Upper lobe of left lung (tissue), 6 donors: ENCODE measurements around the gene DCT. TPM values are rescaled to one million over a fixed set of nuclear protein-coding genes. Genes with fewer than 3 reads are reported as not detected.

Experiments
- ATAC-seq, 2 donors: fragments of 200-7000 bp; cut with Tn5 transposase; one replicate each; pipeline ENCODE4 v1.9.1; 2022; ENCODE audit warnings: mild to moderate bottlenecking in 2 of 2, moderate library complexity in 2 of 2; ENCODE audit not compliant: low FRiP score in 2 of 2
- DNase-seq, 2 donors: peaks; one replicate each; pipeline ENCODE4 v3.0.0-alpha.2; 2019 to 2020
- H3K27ac ChIP-seq, 4 donors: fragments of 200-600 bp; sonication (generic); one replicate each; pipeline ENCODE4 v1.5.1; 2016 to 2019
- H3K27me3 ChIP-seq, 4 donors: fragments of 200-600 bp; sonication (generic); one replicate each; pipeline ENCODE4 v1.5.1; 2017 to 2019
- H3K36me3 ChIP-seq, 4 donors: fragments of 200-600 bp; sonication (generic); one replicate each; pipeline ENCODE4 v1.5.1; 2016 to 2019
- H3K4me1 ChIP-seq, 4 donors: fragments of 200-600 bp; sonication (generic); one replicate each; pipeline ENCODE4 v1.5.1; 2018 to 2019
- H3K4me3 ChIP-seq, 4 donors: fragments of 200-600 bp; sonication (generic); one replicate each; pipeline ENCODE4 v1.5.1; 2017 to 2019; ENCODE audit warnings: mild to moderate bottlenecking in 2 of 4, moderate library complexity in 1 of 4
- H3K9me3 ChIP-seq, 4 donors: fragments of 200-600 bp; sonication (generic); one replicate each; pipeline ENCODE4 v1.5.1; 2018 to 2019
- CTCF ChIP-seq, 6 experiments: fragments of 450-650 bp in 4 of 6; fragments of 200-600 bp in 2 of 6; sonication (generic) in 2 of 6; IDR thresholded peaks; one replicate each; pipeline ENCODE4 v1.5.1; 2016 to 2019; ENCODE audit warnings: antibody characterized with exemption in 6 of 6
- EP300 ChIP-seq, 4 donors: sonication (generic); formaldehyde crosslinking; IDR thresholded peaks; one replicate each; pipeline ENCODE4 v1.5.1; 2017; ENCODE audit warnings: antibody characterized with exemption in 4 of 4, control low read depth in 2 of 4
- POLR2A ChIP-seq, 4 donors: fragments of 450-650 bp; IDR thresholded peaks; one replicate each; pipeline ENCODE4 v1.5.1; 2016 to 2017; ENCODE audit warnings: antibody characterized with exemption in 4 of 4, mild to moderate bottlenecking in 2 of 4
- POLR2AphosphoS5 ChIP-seq, 2 donors: sonication (generic); formaldehyde crosslinking; IDR thresholded peaks; one replicate each; pipeline ENCODE4 v1.5.1; 2017; ENCODE audit warnings: antibody characterized with exemption in 2 of 2
- WGBS, 2 donors: methylation state at CpG; one replicate each; pipeline ENCODE4 v1.1.5; 2017 to 2018; 5-methylcytosine and 5-hydroxymethylcytosine counted together
- total RNA-seq, 6 donors: library from RNA; depleted of rRNA in 4 of 6; stranded (reverse); fragments of >200 nt in 4 of 6; gene quantifications; one replicate each; pipeline versions ENCODE4 v1.1.0 to v1.2.1, GENCODE V29; 2016 to 2021
- donor health status: DM: no; HTN: no; CAD: no; lungs with moderate emphysema.
- donor health status: DM: no; HTN: yes; CAD: no; lungs with severe emphysema.

The DCT gene
- total RNA-seq, 6 donors from 2014 or later = 0.07 to 4.2 (median 0.20) TPM; not detected in 3

GRCh38 chr13:94389604-94390351 is 89.7 kb downstream of the DCT start:
- Histone ChIP-seq H3K36me3 (no peaks in the 10 kb centered on the region), H3K27me3 (no peaks in the 10 kb centered on the region), H3K27ac (no peak overlapping the region), H3K4me3 (no peak overlapping the region), H3K4me1 (no peaks in the 10 kb centered on the region), H3K9me3 (no peaks in the 10 kb centered on the region)
- DNase-seq (no peak), ATAC-seq (no peak)
- WGBS, 2 donors = 66 to 71% methylated on average over 7 of the region's 7 CpGs
- TF ChIP-seq EP300 (IDR thresholded peaks at IDR 0.05) (no peak), CTCF (IDR thresholded peaks at IDR 0.05) (no peak), POLR2AphosphoS5 (IDR thresholded peaks at IDR 0.05) (no peak), POLR2A (IDR thresholded peaks at IDR 0.05) (no peak)

- no peak overlapping the region for H3K4me3 ChIP-seq
- H3K27ac ChIP-seq = no peak overlapping the region
- TF ChIP-seq POLR2AphosphoS5 (IDR thresholded peaks at IDR 0.05) = no peak
- TF ChIP-seq CTCF (IDR thresholded peaks at IDR 0.05) = no peak
- H3K4me1 ChIP-seq = no peaks in the 10 kb centered on the region
- no peak for DNase-seq
- H3K27me3 ChIP-seq = no peaks in the 10 kb centered on the region
- ATAC-seq = no peak
- no peaks in the 10 kb centered on the region for H3K36me3 ChIP-seq
- no peaks in the 10 kb centered on the region for H3K9me3 ChIP-seq
Observed at GRCh38 chr13:94387047-94387446, 92.4 kb downstream of the DCT start.

Other genes with a start within 250 kb of the DCT start
- gene TGDS, start 116.5 kb upstream of the DCT start, total RNA-seq = 10 to 100 TPM in 2 of 6 donors, 1 to 10 TPM in 4; 2.8 to 13.5 (median 7.5) TPM
- 10 to 100 TPM in 1 of 6 donors, 1 to 10 TPM in 5; 1.6 to 12.2 (median 3.3) TPM for gene GPR180, start 122.2 kb upstream of the DCT start, total RNA-seq
- under 1 TPM in 2 of 6 donors, not detected in 4; 0.13 to 0.79 TPM for gene SOX21, start 232.9 kb upstream of the DCT start, total RNA-seq